Measurements from ENCODE around the gene NUP54.

GRCh38 chr4:76108467-76109181 lies 39.6 kb downstream of the NUP54 start:
- TF ChIP-seq CTCF (IDR thresholded peaks at IDR 0.05) (no peak), POLR2A (IDR thresholded peaks at IDR 0.05) (no peak)

Data from body of pancreas (tissue), 4 donors.